HTERT RPE-1 (cell line): ENCODE data around the gene HERC5.
"Not testable (repeated sequence)": the region's sequence is repeated elsewhere in the genome, so short reads cannot be mapped to it uniquely, and the experiment has no call there.

Experiments
- in situ Hi-C: fragments of 300-500 bp; cut with MboI; formaldehyde crosslinking; loops from 4 replicates; pipeline ENCODE4 v1.14.3; 2020; ENCODE audit warnings: low sequenced_read_pairs

The HERC5 gene

GRCh38 chr4:88447371-88448095 lies 9.4 kb upstream of the HERC5 start:
- in situ Hi-C loops: no loop called here

- in situ Hi-C loops: not testable (repeated sequence)
Observed at GRCh38 chr4:88448211-88448765, 8.6 kb upstream of the HERC5 start.

- in situ Hi-C loops: no loop called here
Observed at GRCh38 chr4:88448889-88449288, 8.0 kb upstream of the HERC5 start.

- in situ Hi-C loops: no loop called here
Observed at GRCh38 chr4:88449290-88449689, 7.6 kb upstream of the HERC5 start.

GRCh38 chr4:88451205-88451604 lies 5.7 kb upstream of the HERC5 start:
- in situ Hi-C loops: no loop called here

GRCh38 chr4:88452912-88453311 lies 4.0 kb upstream of the HERC5 start:
- in situ Hi-C loops: no loop called here

GRCh38 chr4:88457307-88458103 lies 586 bp downstream of the HERC5 start:
- in situ Hi-C loops: no loop called here

- in situ Hi-C loops: no loop called here
Observed at GRCh38 chr4:88458104-88458740, 1.3 kb downstream of the HERC5 start.

- in situ Hi-C loops: no loop called here
Observed at GRCh38 chr4:88465653-88466192, 8.8 kb downstream of the HERC5 start.

GRCh38 chr4:88467392-88467791 lies 10.5 kb downstream of the HERC5 start:
- in situ Hi-C loops: no loop called here

- in situ Hi-C loops: no loop called here
Observed at GRCh38 chr4:88477229-88477860, 20.4 kb downstream of the HERC5 start.

GRCh38 chr4:88478247-88478646 lies 21.3 kb downstream of the HERC5 start:
- in situ Hi-C loops: no loop called here

- in situ Hi-C loops: no loop called here
Observed at GRCh38 chr4:88481537-88481936, 24.6 kb downstream of the HERC5 start.

GRCh38 chr4:88489100-88489761 lies 32.3 kb downstream of the HERC5 start:
- in situ Hi-C loops: no loop called here

GRCh38 chr4:88497859-88498409 lies 41.0 kb downstream of the HERC5 start:
- in situ Hi-C loops: no loop called here

GRCh38 chr4:88503344-88503743 lies 46.4 kb downstream of the HERC5 start:
- in situ Hi-C loops: no loop called here

- in situ Hi-C loops: no loop called here
Observed at GRCh38 chr4:88511236-88511635, 54.3 kb downstream of the HERC5 start.

- in situ Hi-C loops: no loop called here
Observed at GRCh38 chr4:88514557-88515511, 57.9 kb downstream of the HERC5 start.

- in situ Hi-C loops: no loop called here
Observed at GRCh38 chr4:88516746-88517145, 59.8 kb downstream of the HERC5 start.
